AG09319 (cell line): ENCODE results near the gene TLE1.

Experiments used
- DNase-seq: peaks from one replicate; pipeline ENCODE4 v3.0.0-alpha.2; 2010; ENCODE audit warnings: low read depth; ENCODE audit errors: extremely low read depth
- TF ChIP-seq, protein P1 (sequence below): IDR thresholded peaks from 2 replicates; pipeline ENCODE4 v1.5.1; 2011; ENCODE audit warnings: low read depth, mild to moderate bottlenecking, inconsistent platforms, low read length, moderate library complexity

TLE1 gene

DNA sequence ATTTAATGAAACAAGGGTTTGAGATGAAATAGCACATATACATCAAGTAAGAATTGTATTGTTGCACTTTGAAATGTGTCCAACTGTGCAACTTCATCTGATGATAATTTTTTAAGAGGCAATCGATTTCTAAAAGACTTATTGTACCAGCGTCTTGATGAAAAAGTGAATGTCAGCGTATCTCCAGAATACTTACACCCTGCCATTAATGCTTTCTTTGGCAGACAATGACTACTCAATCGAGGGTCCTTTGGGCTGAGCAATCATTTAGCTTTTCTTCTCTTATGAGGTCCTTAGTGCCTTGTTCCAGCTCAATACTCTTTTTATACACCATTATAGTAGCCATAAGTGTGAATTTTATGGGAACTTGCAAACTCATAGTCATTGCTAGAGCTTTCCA, 4.7 kb downstream of the TLE1 start:
- TF ChIP-seq, protein P1, sequence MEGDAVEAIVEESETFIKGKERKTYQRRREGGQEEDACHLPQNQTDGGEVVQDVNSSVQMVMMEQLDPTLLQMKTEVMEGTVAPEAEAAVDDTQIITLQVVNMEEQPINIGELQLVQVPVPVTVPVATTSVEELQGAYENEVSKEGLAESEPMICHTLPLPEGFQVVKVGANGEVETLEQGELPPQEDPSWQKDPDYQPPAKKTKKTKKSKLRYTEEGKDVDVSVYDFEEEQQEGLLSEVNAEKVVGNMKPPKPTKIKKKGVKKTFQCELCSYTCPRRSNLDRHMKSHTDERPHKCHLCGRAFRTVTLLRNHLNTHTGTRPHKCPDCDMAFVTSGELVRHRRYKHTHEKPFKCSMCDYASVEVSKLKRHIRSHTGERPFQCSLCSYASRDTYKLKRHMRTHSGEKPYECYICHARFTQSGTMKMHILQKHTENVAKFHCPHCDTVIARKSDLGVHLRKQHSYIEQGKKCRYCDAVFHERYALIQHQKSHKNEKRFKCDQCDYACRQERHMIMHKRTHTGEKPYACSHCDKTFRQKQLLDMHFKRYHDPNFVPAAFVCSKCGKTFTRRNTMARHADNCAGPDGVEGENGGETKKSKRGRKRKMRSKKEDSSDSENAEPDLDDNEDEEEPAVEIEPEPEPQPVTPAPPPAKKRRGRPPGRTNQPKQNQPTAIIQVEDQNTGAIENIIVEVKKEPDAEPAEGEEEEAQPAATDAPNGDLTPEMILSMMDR = no peak
- no peak for DNase-seq

DNA sequence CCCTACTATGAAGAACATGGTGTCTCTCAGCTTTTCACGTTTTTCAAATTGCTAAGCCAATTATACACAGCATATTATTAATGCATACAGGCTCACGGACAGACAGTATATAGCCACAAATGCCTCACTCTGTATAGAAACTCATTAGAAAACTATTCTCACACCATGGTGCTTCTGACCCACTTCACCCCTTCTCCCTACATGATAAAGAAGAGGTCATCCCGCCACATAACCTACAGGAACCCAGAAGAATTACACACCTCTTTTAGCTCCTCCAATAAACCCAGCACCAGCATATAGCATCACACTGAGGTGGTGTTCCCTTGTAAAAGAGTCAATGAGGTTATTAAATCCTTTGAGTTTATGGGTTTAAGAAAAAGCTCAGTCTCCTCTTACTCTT, 5.6 kb downstream of the TLE1 start:
- no peak for DNase-seq
- TF ChIP-seq, protein P1 = no peak

DNA sequence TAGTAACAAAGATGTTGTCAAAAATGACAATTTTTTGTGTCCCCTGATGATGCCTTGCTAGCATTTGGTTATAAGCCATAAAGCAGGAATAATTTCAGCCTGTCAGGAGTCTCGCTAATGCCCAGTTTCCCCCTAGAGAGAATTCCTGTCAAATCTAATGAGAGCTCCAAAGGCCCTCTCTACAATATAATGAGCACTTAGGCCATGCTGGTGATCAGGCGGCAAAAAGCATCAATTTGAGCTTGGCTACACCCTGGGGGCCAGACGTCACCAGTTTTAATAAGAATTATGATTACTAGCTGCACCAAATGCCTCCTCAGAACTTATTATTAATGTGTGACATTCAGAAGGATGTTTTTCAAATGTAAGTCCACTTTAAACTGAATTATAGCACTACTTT, 6.1 kb downstream of the TLE1 start:
- TF ChIP-seq, protein P1 = no peak
- no peak for DNase-seq

DNA sequence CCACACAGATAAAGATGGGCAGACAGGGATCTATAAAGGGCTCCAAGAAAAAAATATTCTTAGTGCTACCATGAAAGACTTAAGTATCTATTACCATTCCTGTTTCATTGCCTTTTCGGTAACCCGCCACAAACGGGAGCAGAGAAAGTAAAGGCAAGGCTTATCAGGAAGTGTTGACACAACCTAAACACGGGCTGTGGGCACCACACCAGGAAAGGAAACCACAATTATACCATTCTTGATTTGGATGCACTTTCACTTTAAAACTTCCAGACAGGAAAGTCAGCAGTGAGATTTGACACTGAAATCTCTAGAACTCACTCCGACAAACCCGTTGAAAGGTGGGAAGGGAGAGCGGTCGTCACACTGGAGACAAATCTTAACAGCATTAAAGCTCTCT, 6.5 kb downstream of the TLE1 start:
- TF ChIP-seq, protein P1 = no peak
- DNase-seq = no peak

DNA sequence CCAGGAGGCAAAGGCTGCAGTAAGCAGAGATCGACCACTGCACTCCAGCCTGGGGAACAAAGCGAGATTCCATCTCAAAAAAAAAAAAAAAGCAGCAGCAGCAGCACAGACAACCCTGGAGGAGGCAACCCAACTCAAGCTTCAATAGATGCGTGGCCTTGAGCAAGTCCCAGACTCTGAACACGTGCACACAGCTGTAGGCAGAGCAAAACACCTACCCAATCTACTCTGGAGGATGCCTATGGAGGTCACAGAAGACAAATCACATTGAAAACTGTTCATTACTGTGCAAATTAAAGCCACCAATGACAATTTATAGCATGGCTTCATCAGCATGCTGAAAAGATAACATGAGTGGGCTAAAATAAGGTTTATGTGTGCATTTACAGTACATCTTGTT, 7.2 kb downstream of the TLE1 start:
- no peak for DNase-seq
- TF ChIP-seq, protein P1 = no peak

DNA sequence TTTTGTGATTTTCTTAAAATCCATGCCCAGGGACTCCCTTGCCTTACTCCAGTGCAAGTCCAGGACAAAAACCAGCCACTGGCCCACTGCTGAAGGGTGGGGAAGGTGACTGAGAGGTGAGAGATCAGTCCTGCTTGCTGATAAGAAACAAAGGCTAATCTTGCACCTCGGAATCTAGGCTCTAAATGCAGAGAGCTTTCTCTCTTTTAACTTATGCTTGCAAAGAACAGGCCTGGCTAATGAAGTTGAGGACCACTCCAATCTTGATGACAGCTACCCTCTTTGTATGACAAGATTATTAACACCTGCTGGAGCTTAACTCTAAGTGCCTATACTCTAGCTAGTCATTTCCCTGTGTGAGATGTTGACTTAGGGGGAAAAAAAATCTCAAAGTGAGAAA, 8.8 kb downstream of the TLE1 start:
- TF ChIP-seq, protein P1 = no peak
- DNase-seq = no peak

DNA sequence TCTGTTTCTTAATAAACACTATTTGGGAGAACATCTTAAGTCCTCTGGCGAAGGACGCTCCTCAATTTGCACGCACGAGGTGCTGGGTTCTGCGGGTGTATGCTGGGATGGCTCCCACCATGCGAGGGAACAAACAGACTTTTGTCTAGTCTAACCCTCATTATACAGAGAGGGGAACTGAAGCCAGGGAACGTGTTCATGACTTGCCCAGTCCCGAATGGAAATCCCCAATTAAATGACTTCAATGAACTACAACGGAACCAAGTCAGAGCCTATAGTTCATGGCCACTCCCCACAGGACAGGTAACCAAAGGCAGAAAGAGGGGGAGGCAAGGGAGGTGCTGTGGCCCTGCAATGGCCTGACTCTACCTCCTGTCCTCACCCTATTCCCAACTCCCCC, 9.3 kb downstream of the TLE1 start:
- TF ChIP-seq, protein P1 = no peak
- DNase-seq = no peak
